Gastrocnemius medialis (tissue), 4 donors: Measurements from ENCODE around the gene EHD1. TPM values are rescaled to one million over a fixed set of nuclear protein-coding genes. Genes with fewer than 3 reads are reported as not detected.

ENCODE experiments used
- ATAC-seq, 2 donors: fragments of 150-250 bp; one replicate each; pipeline ENCODE4 v1.9.1; 2016
- DNase-seq, 2 donors: peaks; one replicate each; pipeline ENCODE4 v3.0.0-alpha.2; 2019
- H3K27ac ChIP-seq, 4 donors: fragments of 200-600 bp; sonication (generic); 1 replicate in 1 of 4; 2 replicates in 3 of 4; pipeline ENCODE4 v1.5.1; 2016 to 2018; ENCODE audit warnings: mild to moderate bottlenecking in 2 of 4, moderate library complexity in 1 of 4
- H3K27me3 ChIP-seq, 3 donors: fragments of 200-600 bp; sonication (generic) in 2 of 3; 1 replicate in 1 of 3; 2 replicates in 2 of 3; pipeline versions ENCODE4 v1.5.1 to v1.6.0; 2016 to 2019; ENCODE audit warnings: mild to moderate bottlenecking in 1 of 3, moderate library complexity in 1 of 3
- H3K36me3 ChIP-seq, 2 donors: fragments of 200-600 bp; sonication (generic) in 1 of 2; one replicate each; pipeline ENCODE4 v1.5.1; 2017 to 2018
- H3K4me1 ChIP-seq, 2 donors: fragments of 200-600 bp; sonication (generic) in 1 of 2; one replicate each; pipeline ENCODE4 v1.5.1; 2016 to 2017; ENCODE audit warnings: mild to moderate bottlenecking in 2 of 2
- H3K4me3 ChIP-seq, 4 donors: fragments of 200-600 bp; sonication (generic) in 3 of 4; 1 replicate in 1 of 4; 2 replicates in 3 of 4; pipeline ENCODE4 v1.5.1; 2016 to 2019; ENCODE audit warnings: mild to moderate bottlenecking in 2 of 4
- H3K9me3 ChIP-seq, 3 donors: fragments of 200-600 bp; sonication (generic) in 2 of 3; 1 replicate in 1 of 3; 2 replicates in 2 of 3; pipeline ENCODE4 v1.5.1; 2016 to 2019
- CTCF ChIP-seq, 5 experiments: fragments of 450-650 bp in 3 of 5; fragments of 200-600 bp in 2 of 5; sonication (generic) in 2 of 5; IDR thresholded peaks in 4 of 5; conservative IDR thresholded peaks in 1 of 5; 1 replicate in 4 of 5; 2 replicates in 1 of 5; pipeline ENCODE4 v1.5.1; 2016 to 2019; ENCODE audit warnings: antibody characterized with exemption in 5 of 5, mild to moderate bottlenecking in 3 of 5, moderate library complexity in 3 of 5
- POLR2A ChIP-seq, 2 donors: fragments of 450-650 bp; IDR thresholded peaks; one replicate each; pipeline ENCODE4 v1.6.1; 2017; ENCODE audit warnings: antibody characterized with exemption in 2 of 2, mild to moderate bottlenecking in 2 of 2, moderate library complexity in 2 of 2
- in situ Hi-C, 4 donors: fragments of 200-750 bp; cut with MboI; loops; one replicate each; pipeline versions ENCODE4 v1.15.0 to v1.8.0; 2017; ENCODE audit warnings: low sequenced_read_pairs in 4 of 4
- intact Hi-C: fragments of 100-400 bp; cut with DNase I; formaldehyde crosslinking; loops from one replicate; pipeline ENCODE4 v1.15.1; 2023; ENCODE audit warnings: low total_unique reads
- total RNA-seq, 4 donors: library from RNA; depleted of rRNA; stranded (reverse); fragments of >200 nt; gene quantifications; one replicate each; pipeline versions ENCODE4 v1.1.0 to v1.2.3, GENCODE V29; 2016

The EHD1 gene
- total RNA-seq, 4 donors from 2014 or later = 24.8 to 46.2 (median 31.3) TPM

DNA sequence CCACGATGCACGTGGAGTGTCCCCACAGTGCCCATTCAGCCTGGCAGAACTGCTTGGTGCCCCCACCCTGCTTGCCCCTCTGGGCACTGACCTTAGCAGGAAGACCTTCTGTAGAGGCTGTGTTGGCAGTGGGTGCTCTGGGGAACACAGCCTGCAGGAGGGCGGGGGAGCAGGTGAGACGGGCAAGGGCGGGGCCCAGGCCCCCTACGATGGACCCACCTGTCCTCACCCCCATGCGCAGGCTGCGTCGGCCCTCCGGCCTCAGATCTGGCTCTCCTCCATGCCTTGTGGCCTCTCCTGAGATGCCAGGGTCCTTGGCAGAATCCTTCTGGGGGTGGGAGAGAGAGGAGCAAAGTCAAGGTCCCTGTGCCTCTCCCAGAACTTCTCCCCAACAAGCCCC lies 44.9 kb downstream of the EHD1 start:
- TF ChIP-seq POLR2A (IDR thresholded peaks at IDR 0.05) = no peak
- TF ChIP-seq CTCF (IDR thresholded peaks at IDR 0.05 in 4 of 5, conservative IDR thresholded peaks at IDR 0.05 in 1 of 5) = no peak
- Histone ChIP-seq H3K36me3 (no peaks in the 10 kb centered on the region), H3K4me1 (no peaks in the 10 kb centered on the region), H3K27me3 (no peaks in the 10 kb centered on the region), H3K9me3 (no peaks in the 10 kb centered on the region), H3K27ac (no peak overlapping the region), H3K4me3 (no peak overlapping the region)
- intact Hi-C loops (no loop called here), in situ Hi-C loops (no loop called here)
- DNase-seq (no peak), ATAC-seq (no peak)

DNA sequence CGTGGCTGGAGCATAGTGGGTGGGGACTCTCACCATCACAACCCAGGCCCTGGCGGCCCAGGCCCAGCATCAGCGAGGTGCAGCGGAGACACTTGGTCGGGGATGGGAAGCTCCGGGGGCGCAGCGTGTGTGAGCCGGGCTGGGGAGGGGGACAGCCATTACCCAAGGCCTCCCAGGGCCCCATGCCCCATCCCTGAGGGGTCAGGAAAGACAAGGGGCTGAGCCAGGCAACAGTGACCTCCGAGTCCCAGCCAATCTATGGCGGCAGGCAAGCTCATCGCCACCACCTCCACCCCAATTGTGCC lies 45.3 kb downstream of the EHD1 start:
- H3K4me3 ChIP-seq = no peak overlapping the region
- ATAC-seq (no peak), DNase-seq (no peak)
- intact Hi-C loops = no loop called here
- H3K4me1 ChIP-seq = no peaks in the 10 kb centered on the region
- H3K9me3 ChIP-seq = no peaks in the 10 kb centered on the region
- no peaks in the 10 kb centered on the region for H3K36me3 ChIP-seq
- no peak overlapping the region for H3K27ac ChIP-seq
- TF ChIP-seq CTCF (IDR thresholded peaks at IDR 0.05 in 4 of 5, conservative IDR thresholded peaks at IDR 0.05 in 1 of 5) = no peak
- no peak for TF ChIP-seq POLR2A (IDR thresholded peaks at IDR 0.05)
- in situ Hi-C loops = no loop called here
- H3K27me3 ChIP-seq = no peaks in the 10 kb centered on the region

DNA sequence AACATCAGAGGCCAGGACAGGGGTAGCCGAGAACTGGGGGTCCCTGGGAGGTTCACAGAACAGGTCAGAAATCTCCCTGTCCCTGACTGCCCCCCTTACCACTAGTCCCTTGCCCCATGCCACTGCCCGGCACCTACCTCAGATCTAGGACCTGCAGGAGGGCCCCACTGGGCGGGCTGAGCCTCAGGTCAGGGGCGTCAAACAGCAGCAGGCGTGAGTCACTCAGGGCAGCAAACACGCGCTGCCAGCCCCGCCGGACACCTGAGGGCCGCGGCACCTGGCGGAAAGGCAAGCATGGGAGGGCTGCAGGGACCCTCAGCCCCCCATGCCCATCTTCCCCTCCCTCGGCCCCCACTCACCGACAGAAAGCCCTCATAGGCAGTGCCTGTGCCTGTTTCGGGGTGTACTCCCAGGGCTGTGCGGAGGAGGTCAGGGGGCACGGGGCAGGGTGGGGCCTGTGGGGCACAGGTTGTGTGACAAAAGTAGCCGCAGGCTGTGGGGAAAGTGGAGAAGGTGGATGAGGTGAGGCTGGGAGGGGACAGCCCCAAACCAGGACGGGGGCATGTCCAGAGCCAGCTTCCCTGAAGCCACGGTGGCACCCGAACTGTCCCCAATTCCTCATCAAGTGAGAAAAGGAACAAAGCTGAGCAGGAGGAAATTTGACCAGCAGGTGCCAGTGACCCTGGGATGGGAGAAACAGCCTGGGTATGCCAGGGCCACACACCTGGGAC lies 45.8 kb downstream of the EHD1 start:
- H3K27me3 ChIP-seq = no peaks in the 10 kb centered on the region
- DNase-seq (no peak), ATAC-seq (no peak)
- no peak overlapping the region for H3K27ac ChIP-seq
- TF ChIP-seq CTCF (IDR thresholded peaks at IDR 0.05 in 4 of 5, conservative IDR thresholded peaks at IDR 0.05 in 1 of 5) (no peak), POLR2A (IDR thresholded peaks at IDR 0.05) (no peak)
- intact Hi-C loops (no loop called here), in situ Hi-C loops (no loop called here)
- no peak overlapping the region for H3K4me3 ChIP-seq
- H3K9me3 ChIP-seq = no peaks in the 10 kb centered on the region
- H3K36me3 ChIP-seq = no peaks in the 10 kb centered on the region
- H3K4me1 ChIP-seq = no peaks in the 10 kb centered on the region

- intact Hi-C loops = no loop called here
- H3K9me3 ChIP-seq = no peaks in the 10 kb centered on the region
- no peaks in the 10 kb centered on the region for H3K27me3 ChIP-seq
- TF ChIP-seq POLR2A (IDR thresholded peaks at IDR 0.05) = no peak
- no peak overlapping the region for H3K4me3 ChIP-seq
- no peak for DNase-seq
- no peak for ATAC-seq
- no peaks in the 10 kb centered on the region for H3K36me3 ChIP-seq
- in situ Hi-C loops = no loop called here
- H3K4me1 ChIP-seq = no peaks in the 10 kb centered on the region
- no peak overlapping the region for H3K27ac ChIP-seq
Measured at GRCh38 chr11:64831411-64831891, 47.0 kb downstream of the EHD1 start.

GRCh38 chr11:64829536-64830251 lies 48.7 kb downstream of the EHD1 start:
- Histone ChIP-seq H3K27ac (no peak overlapping the region), H3K4me3 (no peak overlapping the region), H3K27me3 (no peaks in the 10 kb centered on the region), H3K4me1 (no peaks in the 10 kb centered on the region), H3K36me3 (no peaks in the 10 kb centered on the region), H3K9me3 (no peaks in the 10 kb centered on the region)
- ATAC-seq (no peak), DNase-seq (no peak)
- TF ChIP-seq CTCF (IDR thresholded peaks at IDR 0.05 in 4 of 5, conservative IDR thresholded peaks at IDR 0.05 in 1 of 5) (no peak), POLR2A (IDR thresholded peaks at IDR 0.05) (no peak)
- intact Hi-C loops = no loop called here
- in situ Hi-C loops = no loop called here
